GM21576 (cell line): Measurements from ENCODE around the gene LAS1L.
"Not testable (repeated sequence)": the region's sequence is repeated elsewhere in the genome, so short reads cannot be mapped to it uniquely, and the experiment has no call there.

Source experiments
- ATAC-seq: cut with Tn5 transposase; IDR thresholded peaks from one replicate; pipeline ENCODE4 v1.9.1; 2021; ENCODE audit warnings: mild to moderate bottlenecking, moderate library complexity; ENCODE audit not compliant: unreplicated experiment

The LAS1L gene

GRCh38 chrX:65518980-65519379 is 15.6 kb downstream of the LAS1L start:
- ATAC-seq: not testable (repeated sequence)

- no peak for ATAC-seq
Observed at GRCh38 chrX:65517923-65518322, 16.7 kb downstream of the LAS1L start.

- no peak for ATAC-seq
Observed at GRCh38 chrX:65516756-65517155, 17.8 kb downstream of the LAS1L start.

DNA sequence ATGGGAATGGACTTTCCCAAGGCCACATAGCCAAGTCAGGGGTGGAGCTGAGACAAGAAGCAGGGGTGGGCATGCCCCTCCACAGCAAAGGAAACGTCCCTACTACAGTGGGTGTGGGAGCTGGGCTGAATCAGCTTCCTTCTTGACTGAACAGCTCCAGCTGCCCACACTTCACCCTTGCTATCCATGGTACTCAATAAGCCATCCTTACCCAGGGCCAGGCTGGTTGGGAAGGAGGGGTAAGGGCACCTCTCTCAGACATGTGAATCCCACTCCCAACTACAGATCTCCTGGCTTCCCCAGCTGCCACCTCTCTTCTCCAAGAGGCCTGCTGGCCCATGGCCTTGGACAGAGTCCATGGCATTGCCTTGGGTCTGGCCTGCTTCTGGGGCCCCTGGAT is 21.0 kb downstream of the LAS1L start:
- ATAC-seq: no peak

DNA sequence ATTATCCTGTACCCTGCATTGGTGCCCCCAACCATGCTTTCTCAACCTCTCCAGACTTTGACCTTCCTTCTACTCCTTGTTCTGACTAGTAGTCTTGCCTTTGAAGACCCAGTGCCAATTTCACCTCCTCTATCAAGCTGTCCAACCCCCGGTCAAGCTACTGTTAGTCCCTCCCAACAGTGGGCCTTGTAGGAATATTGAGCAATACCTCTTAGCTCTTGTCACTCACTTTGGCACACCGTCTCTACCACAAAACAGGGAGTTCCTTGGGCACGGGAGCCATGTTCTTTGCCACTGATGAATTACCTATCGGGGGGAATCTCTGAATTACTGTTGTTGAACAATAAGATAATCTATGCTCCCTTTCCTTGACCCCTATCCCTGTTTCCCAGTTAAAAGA is 25.2 kb downstream of the LAS1L start:
- no peak for ATAC-seq

GRCh38 chrX:65508851-65509250 is 25.7 kb downstream of the LAS1L start:
- no peak for ATAC-seq

DNA sequence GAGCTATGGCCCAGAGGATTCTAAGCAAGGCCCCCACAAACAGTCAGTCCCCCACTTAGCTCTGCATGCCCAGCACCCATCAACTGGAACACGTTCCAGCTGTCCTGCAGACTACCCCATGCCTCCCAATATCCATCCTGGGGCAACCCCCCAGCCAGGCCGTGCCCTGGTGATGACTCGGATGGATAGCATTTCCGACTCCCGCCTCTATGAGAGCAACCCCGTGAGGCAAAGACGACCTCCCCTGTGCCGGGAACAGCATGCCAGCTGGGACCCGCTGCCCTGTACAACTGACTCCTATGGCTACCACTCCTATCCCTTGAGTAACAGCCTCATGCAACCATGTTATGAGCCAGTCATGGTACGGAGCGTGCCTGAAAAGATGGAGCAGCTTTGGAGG is 32.0 kb downstream of the LAS1L start:
- no peak for ATAC-seq

GRCh38 chrX:65493431-65493830 is 41.2 kb downstream of the LAS1L start:
- no peak for ATAC-seq

DNA sequence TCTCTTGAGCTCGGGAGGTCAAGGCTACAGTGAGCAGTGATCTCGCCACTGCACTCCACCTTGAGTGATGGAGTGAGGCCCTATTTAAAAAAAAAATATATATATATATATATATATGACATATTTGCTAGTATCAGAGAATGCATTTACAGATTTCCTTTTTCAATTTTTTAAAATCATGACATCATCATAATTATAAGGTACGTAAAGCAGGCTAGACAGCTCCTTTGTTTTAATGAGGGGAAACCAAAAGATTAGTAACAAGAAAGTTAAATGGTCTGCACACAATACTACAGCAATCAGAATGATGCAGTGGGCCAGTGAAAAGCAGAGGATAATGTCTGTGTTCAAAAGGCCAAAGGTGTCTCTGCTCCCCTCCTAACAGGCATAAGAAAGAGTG is 43.0 kb downstream of the LAS1L start:
- no peak for ATAC-seq

GRCh38 chrX:65488495-65488894 is 46.1 kb downstream of the LAS1L start:
- no peak for ATAC-seq

- ATAC-seq: no peak
Observed at GRCh38 chrX:65480960-65481359, 53.6 kb downstream of the LAS1L start.

GRCh38 chrX:65479102-65479501 is 55.5 kb downstream of the LAS1L start:
- not testable (repeated sequence) for ATAC-seq

DNA sequence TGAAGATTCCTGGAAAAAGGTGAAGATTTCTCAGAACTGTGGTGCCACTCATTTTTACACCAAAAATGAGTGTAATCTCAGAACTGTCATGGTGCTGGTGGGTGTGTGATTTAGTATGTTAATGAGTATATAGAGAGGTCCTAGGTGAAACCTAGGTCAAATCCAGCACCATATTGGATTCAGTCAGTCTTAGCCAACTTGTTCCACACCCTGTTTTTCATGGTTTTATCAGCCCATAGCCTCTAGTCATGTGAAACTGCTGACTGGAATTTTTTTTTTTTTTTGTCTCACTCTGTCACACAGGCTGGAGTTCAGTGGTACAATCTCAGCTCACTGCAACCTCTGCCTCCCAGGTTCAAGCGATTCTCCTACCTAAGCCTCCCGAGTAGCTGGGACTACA is 58.0 kb downstream of the LAS1L start:
- ATAC-seq: no peak

DNA sequence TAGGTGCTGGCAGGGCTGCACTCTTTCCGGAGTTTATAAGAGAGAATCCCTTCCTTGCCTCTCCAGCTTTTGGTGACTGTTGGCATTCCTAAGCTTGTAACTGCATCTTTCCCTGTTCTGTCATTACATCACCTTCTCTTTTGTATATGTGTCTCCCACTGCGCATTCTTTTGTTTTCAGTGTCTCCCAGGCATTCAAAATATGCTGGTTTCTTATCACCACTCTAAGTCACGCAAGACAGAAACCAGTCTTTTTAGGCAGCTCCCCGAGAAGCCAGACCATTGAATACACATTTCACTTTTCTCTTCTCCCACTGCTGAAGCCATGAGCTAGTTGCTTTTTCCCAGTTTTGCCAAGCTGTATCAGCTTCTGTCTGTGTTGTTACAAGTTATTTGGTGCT is 71.0 kb downstream of the LAS1L start:
- no peak for ATAC-seq
